Embryonic facial prominence (tissue), 1 donor: ENCODE measurements around the gene GINS3.

ENCODE experiments used
- DNase-seq: peaks from one replicate; pipeline ENCODE4 v3.0.0-alpha.2; 2016; ENCODE audit errors: extremely low spot score

Gene GINS3

GRCh38 chr16:58392215-58393137 is at the start of gene GINS3:
Gene GINS3 (plus strand): TSS chr16:58392471. CDS start chr16:58392602, 131 bp downstream.
- DNase-seq = peak; percentile 83

GRCh38 chr16:58343562-58343961 is 48.7 kb upstream of the GINS3 start:
- no peak for DNase-seq

GRCh38 chr16:58345574-58346354 is 46.5 kb upstream of the GINS3 start:
- DNase-seq = no peak

DNA sequence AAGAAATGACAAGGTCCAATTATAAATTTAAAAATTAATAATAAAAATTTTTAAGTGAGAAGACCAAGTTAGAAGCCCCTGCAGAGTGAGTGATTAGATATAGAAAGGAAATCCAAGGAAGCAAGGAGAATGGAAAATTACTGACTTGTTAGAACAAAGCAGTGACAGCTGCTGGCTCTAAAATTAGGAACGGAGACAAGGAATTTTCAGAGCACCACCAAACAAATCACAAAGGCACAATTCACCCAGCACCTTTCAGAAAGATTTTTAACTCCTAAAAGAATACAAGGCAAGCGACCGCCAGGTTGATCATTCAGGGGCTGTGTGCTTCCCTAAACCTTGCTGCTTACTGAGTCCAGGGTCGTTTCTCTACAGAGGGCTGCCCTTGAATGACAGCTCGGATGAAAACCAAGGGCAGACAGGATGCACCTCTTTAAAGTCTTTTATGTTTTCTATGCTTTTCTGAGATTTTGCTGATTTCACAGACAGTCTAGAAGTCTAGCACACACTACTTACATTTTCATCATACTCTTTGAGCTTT is 45.4 kb upstream of the GINS3 start:
- no peak for DNase-seq

GRCh38 chr16:58348986-58349385 is 43.3 kb upstream of the GINS3 start:
- DNase-seq = no peak

DNA sequence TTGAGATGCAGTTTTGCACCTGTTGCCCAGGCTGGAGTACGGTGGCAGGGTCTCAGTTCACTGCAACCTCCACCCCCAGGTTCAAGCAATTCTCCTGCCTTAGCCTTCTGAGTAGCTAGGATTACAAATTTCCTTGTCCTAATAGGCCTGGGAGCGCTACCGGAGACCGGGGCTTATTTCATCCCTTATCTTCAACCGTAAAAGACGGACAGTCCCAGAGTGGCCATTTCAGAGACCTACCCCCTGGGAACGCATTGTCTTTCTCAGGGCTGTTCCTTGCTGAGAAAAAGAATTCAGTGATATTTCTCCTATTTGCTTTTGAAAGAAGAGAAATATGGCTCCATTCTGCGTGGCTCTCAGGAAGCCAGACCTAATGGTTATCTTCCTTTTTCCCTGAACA is 39.6 kb upstream of the GINS3 start:
- no peak for DNase-seq

DNA sequence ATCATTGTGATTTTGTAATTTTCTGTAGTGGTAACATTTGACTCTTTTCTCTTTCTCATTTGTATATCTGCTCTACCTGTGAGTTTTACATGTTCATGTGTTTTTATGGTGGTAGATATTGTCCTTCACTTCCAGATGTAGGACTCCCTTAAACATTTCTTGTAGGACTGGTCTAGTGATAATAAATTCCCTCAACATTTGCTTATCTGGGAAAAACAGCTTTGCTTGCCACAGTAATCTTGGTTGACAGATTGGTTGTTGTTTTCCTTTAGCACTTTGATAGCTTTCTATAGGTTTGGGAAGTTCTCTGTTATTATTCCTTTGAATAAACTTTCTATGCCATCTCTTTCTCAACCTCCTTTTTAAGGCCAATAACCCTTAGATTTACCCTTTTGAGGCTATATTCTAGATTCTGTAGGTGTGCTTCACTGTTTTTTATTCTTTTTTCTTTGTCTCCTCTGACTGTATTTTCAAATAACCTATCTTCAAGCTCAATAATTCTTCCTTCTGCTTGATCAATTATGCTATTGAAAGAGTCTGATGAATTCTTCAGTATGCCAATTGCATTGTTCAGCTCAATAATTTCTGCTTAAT is 32.1 kb upstream of the GINS3 start:
- no peak for DNase-seq

GRCh38 chr16:58361726-58362125 is 30.5 kb upstream of the GINS3 start:
- DNase-seq = no peak

- DNase-seq = no peak
Measured at GRCh38 chr16:58363746-58364393, 28.4 kb upstream of the GINS3 start.

DNA sequence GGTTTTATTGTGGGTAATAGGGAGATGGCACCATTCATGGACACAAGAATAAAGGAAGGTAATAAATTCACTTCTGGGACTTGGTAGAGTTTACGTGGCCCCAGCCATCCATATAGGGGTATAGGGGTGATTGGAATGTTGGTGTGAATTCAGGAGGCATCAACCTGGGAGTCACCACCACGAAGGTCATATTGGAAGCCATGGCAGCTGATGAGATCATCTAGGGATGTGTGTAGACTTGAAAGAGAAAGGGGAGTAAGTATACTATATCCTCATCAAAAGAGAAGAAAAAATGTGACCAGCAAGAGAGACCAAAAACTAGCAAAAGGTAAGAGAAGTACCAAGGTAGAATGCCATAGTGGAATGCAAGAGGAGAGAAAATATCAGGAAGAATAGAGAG is 26.6 kb upstream of the GINS3 start:
- no peak for DNase-seq

DNA sequence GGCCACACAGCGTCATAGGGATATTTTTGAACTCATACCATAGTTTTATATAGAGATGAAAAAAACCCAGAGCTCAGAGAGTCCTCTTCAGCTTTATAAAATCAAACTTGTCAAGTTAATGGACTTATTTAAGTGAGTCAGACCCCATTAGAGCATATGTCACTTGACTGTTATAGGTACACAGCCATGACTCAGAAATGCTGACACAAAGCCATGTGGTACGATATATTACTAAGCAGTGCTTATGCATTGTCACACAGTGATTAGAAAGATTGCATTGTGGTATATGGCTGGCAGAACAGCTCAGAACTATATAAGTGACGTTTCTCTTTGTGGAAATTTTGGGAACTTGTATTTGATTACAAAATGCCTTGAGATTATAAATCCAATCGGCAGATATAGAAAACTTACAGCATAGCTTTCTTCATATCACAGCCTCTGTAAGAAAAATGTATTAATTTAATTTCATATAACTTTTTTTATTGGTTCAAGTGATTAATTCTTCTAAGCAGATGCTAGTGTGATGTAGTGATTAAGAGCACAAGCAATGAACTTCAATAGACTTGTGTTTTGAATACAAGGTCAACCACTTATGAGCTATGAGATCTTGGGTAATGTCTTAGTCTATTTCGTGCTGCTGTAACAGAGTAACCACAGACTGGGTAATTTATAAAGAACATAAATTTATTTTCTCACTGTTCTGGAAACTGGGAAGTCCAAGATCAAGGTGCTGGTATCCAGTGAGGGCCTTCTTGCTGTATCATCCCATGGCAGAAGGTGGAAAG is 25.8 kb upstream of the GINS3 start:
- no peak for DNase-seq

GRCh38 chr16:58367252-58367651 is 25.0 kb upstream of the GINS3 start:
- DNase-seq = no peak

- no peak for DNase-seq
Measured at GRCh38 chr16:58371841-58372240, 20.4 kb upstream of the GINS3 start.

- DNase-seq = no peak
Measured at GRCh38 chr16:58375386-58375785, 16.9 kb upstream of the GINS3 start.

DNA sequence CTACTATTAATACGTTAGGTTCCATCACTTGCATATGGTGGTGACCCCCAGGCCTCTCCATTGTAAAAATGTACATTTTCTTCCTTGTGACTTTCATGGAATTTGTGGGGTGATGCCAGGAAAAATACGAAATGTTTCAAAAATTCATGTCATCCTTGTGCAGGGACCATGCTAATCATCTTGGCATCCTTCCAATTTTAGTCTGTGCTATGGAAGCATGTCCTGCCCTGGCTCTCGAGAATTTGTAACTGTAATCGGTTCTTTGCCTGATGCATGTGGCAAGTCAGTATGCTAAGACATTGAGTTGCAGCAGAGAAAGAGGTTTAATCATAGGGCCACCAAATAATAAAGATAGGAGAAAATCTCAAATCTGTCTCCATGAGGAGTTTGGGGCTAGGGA is 14.3 kb upstream of the GINS3 start:
- DNase-seq = no peak

DNA sequence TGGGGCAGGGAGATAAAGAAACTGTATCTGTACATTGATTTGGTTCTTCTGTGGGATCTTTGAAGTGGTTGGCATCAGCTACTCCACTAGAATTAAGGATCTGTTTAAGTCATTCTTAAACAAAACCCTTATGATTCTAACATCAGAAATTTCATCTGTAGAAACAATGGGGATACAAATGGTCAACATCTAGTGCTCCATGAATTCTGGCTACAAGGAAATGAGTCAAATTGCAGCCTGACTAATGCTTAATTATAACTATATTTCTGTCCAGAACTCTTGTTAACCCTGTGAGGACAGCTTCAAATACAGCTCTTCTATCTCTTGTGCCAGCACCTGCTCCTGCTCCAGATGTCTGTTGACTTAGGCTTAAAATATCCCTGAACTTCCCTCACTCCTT is 13.9 kb upstream of the GINS3 start:
- no peak for DNase-seq

DNA sequence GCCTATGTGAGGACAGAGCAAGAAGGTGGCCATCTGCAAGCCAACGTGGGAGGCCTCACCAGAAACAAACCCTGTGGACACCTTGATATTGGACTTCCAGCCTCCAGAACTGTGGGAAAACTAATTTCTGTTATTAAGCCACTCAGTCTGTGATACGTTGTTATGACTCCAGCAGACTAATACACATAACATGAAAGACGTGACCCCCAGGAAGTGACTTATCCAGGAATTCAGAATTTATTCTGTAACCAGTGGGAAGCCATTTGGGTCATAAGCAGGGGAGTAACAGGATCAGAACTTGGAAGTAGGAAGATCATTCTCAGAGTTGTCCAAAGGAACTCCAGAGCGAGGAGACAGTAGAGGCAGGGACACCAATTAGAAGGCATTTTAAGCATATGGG is 12.5 kb upstream of the GINS3 start:
- no peak for DNase-seq

DNA sequence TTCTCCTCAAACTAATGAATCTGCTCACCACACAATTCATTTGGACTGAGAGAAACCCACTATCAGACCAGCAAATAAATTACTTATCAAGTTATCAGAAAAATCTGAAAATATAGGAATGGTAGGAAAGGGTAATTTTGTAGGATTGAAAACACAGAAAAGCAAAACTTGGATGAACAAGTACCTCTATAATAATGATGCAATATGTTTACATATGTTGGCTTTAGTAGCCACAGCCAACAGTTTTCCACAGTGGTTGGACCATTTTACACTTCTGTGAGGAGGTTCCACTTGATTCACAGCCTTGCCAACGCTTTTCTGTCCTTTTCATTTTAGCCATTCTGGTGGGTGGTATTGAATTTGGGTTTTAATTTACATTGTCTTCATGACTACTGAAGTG is 10.6 kb upstream of the GINS3 start:
- no peak for DNase-seq

- no peak for DNase-seq
Measured at GRCh38 chr16:58384437-58385055, 7.7 kb upstream of the GINS3 start.

- no peak for DNase-seq
Measured at GRCh38 chr16:58385218-58385773, 7.0 kb upstream of the GINS3 start.
